Kidney glomerular epithelial cell (primary cell): ENCODE data around the gene MOB4.

ENCODE experiments used
- DNase-seq: peaks from one replicate; lab custom pipeline; 2025; lab: John Stamatoyannopoulos, UW

Gene MOB4

GRCh38 chr2:197591339-197592072, 75.6 kb downstream of the MOB4 start:
- no peak for DNase-seq

- DNase-seq = no peak
Observed at GRCh38 chr2:197596766-197597165, 80.9 kb downstream of the MOB4 start.

GRCh38 chr2:197597166-197597565, 81.3 kb downstream of the MOB4 start:
- no peak for DNase-seq

- DNase-seq = no peak
Observed at GRCh38 chr2:197598450-197598849, 82.6 kb downstream of the MOB4 start.

- no peak for DNase-seq
Observed at GRCh38 chr2:197599285-197599965, 83.6 kb downstream of the MOB4 start.

GRCh38 chr2:197600306-197600705, 84.4 kb downstream of the MOB4 start:
- DNase-seq = no peak

- no peak for DNase-seq
Observed at GRCh38 chr2:197601726-197602125, 85.9 kb downstream of the MOB4 start.
